Measurements from ENCODE around the gene CRLF2. TPM values are rescaled to one million over a fixed set of nuclear protein-coding genes. Genes with fewer than 3 reads are reported as not detected.
"Not testable (repeated sequence)": the region's sequence is repeated elsewhere in the genome, so short reads cannot be mapped to it uniquely, and the experiment has no call there.

CRLF2 gene
- total and polyA plus RNA-seq, 10 of the 15 experiments (the other 5 are each of a cell fraction or from before 2014, with no cell fraction given), result 2.7 to 7.2 (median 4.5) TPM

- H3K4me2 ChIP-seq (ENCODE audit: control insufficient read depth, insufficient read depth); BruUV-seq (replicated peaks); DNase-seq (ENCODE audit: low read depth, low spot score); H3K4me1 ChIP-seq (ENCODE audit: control insufficient read depth, insufficient read depth, low read length); H3K9ac ChIP-seq (ENCODE audit: control insufficient read depth, insufficient read depth, low read length); H3K27ac ChIP-seq (ENCODE audit: control insufficient read depth, insufficient read depth); H4K20me1 ChIP-seq (ENCODE audit: control insufficient read depth, insufficient read depth); ATAC-seq; POLR2A ChIA-PET; CTCF ChIA-PET; H3K27me3 ChIP-seq (replicated peaks in 1 of 2; ENCODE audit: control insufficient read depth in 2 of 2, insufficient read depth in 2 of 2, low read length in 1 of 2); H3K4me3 ChIP-seq; H3K36me3 ChIP-seq (ENCODE audit: control insufficient read depth in 2 of 2, insufficient read depth in 2 of 2, low read length in 1 of 2); FAIRE-seq; RAD21 ChIA-PET (ENCODE audit: unreplicated experiment); H3K79me2 ChIP-seq (ENCODE audit: control insufficient read depth, insufficient read depth, low read length); in situ Hi-C loops (cut with MboI); intact Hi-C loops (cut with micrococcal nuclease; ENCODE audit: unreplicated experiment); H3K9me3 ChIP-seq (replicated peaks; ENCODE audit: control insufficient read depth, insufficient read depth, low read length); H2AFZ ChIP-seq (ENCODE audit: control insufficient read depth, low read depth, low read length); SMC1A ChIA-PET (ENCODE audit: uncharacterized antibody, unreplicated experiment): not testable (repeated sequence)
- 35% methylated on average over 8 of the region's 8 CpGs for WGBS (ENCODE audit: insufficient coverage, insufficient replicate concordance, low lambda C conversion rate, missing lambda C conversion rate)
Observed at GRCh38 chrX:1228101-1228500, 15.7 kb upstream of the CRLF2 start.

- Histone ChIP-seq H3K27me3 (replicated peaks in 1 of 2; ENCODE audit: control insufficient read depth in 2 of 2, insufficient read depth in 2 of 2, low read length in 1 of 2) (no peaks in the 10 kb centered on the region), H3K9me3 (replicated peaks; ENCODE audit: control insufficient read depth, insufficient read depth, low read length) (peaks cover 5% of the 10 kb centered on the region; the same call in 2 of the 3 replicates), H3K9ac (ENCODE audit: control insufficient read depth, insufficient read depth, low read length) (no peak overlapping the region), H3K4me1 (ENCODE audit: control insufficient read depth, insufficient read depth, low read length) (peaks cover 3% of the 10 kb centered on the region; the same call in 1 of the 2 replicates), H3K79me2 (ENCODE audit: control insufficient read depth, insufficient read depth, low read length) (no peaks in the 10 kb centered on the region), H3K27ac (ENCODE audit: control insufficient read depth, insufficient read depth) (no peak overlapping the region), H2AFZ (ENCODE audit: control insufficient read depth, low read depth, low read length) (no peak overlapping the region), H4K20me1 (ENCODE audit: control insufficient read depth, insufficient read depth) (no peaks in the 10 kb centered on the region), H3K36me3 (ENCODE audit: control insufficient read depth in 2 of 2, insufficient read depth in 2 of 2, low read length in 1 of 2) (no peaks in the 10 kb centered on the region), H3K4me2 (ENCODE audit: control insufficient read depth, insufficient read depth) (no peak overlapping the region), H3K4me3 (no peak overlapping the region)
- POLR2A ChIA-PET, result no interaction called here
- SMC1A ChIA-PET (ENCODE audit: uncharacterized antibody, unreplicated experiment), result no interaction called here
- TF ChIP-seq MEF2B (IDR thresholded peaks at IDR 0.05; ENCODE audit: partially characterized antibody, poor library complexity, severe bottlenecking) (no peak), WRNIP1 (IDR thresholded peaks at IDR 0.05; ENCODE audit: borderline replicate concordance, low read depth, low read length) (no peak), MTA3 (IDR thresholded peaks at IDR 0.05; ENCODE audit: borderline replicate concordance, low read length) (no peak), SPI1 (IDR thresholded peaks at IDR 0.05; ENCODE audit: borderline replicate concordance, insufficient read depth, low read depth, low read length) (no peak), RELB (IDR thresholded peaks at IDR 0.05; ENCODE audit: low read depth) (no peak), ZBTB4 (CRISPR knock-in tag; IDR thresholded peaks at IDR 0.05) (no peak), CREM (IDR thresholded peaks at IDR 0.05; ENCODE audit: low read depth) (no peak), STAT1 (conservative IDR thresholded peaks at IDR 0.05) (no peak), POU2F2 (IDR thresholded peaks at IDR 0.05; ENCODE audit: borderline replicate concordance, low read depth, low read length) (no peak), RAD51 (IDR thresholded peaks at IDR 0.05) (no peak), MYC (IDR thresholded peaks at IDR 0.05; ENCODE audit: insufficient read depth, insufficient read length, insufficient replicate concordance, low read length, severe bottlenecking) (no peak), SMAD1 (IDR thresholded peaks at IDR 0.05; ENCODE audit: low read depth, partially characterized antibody) (no peak), YBX1 (IDR thresholded peaks at IDR 0.05) (no peak), SMARCA5 (IDR thresholded peaks at IDR 0.05) (no peak), ZSCAN29 (IDR thresholded peaks at IDR 0.05) (no peak)
- FAIRE-seq, result no peak
- ATAC-seq, result no peak
- intact Hi-C loops (cut with micrococcal nuclease; ENCODE audit: unreplicated experiment) (no loop called here), in situ Hi-C loops (cut with MboI) (no loop called here)
- no peak for DNase-seq (ENCODE audit: low read depth, low spot score)
- RAD21 ChIA-PET (ENCODE audit: unreplicated experiment), result no interaction called here
- BruUV-seq (replicated peaks), result no TSS peak
- CTCF ChIA-PET, result no interaction called here
Observed at GRCh38 chrX:1226249-1226648, 13.8 kb upstream of the CRLF2 start.

Measured in GM12878 (cell line).